Activated CD4-positive, alpha-beta T cell treated with anti-CD3 and anti-CD28 coated beads for 4 hours (primary cell): ENCODE data around the gene UBXN2A.

Experiments used
- DNase-seq, 2 donors: peaks; one replicate each; pipeline ENCODE4 v3.0.0-alpha.2; 2020

The UBXN2A gene

GRCh38 chr2:23939987-23940717 lies at the start of gene UBXN2A:
UBXN2A (plus strand) TSS chr2:23940463; CDS start chr2:23958315, 17,852 bp downstream.
- peak; percentile 67 to 69 for DNase-seq

- no peak for DNase-seq
These were observed 40.1 kb upstream of the UBXN2A start for GRCh38 chr2:23900133-23900532.

GRCh38 chr2:23900541-23901322 lies 39.5 kb upstream of the UBXN2A start:
- DNase-seq = peak in 1 of 2 donors; percentile 12

- no peak for DNase-seq
These were observed 38.1 kb upstream of the UBXN2A start for GRCh38 chr2:23901966-23902846.

- DNase-seq = no peak
These were observed 37.2 kb upstream of the UBXN2A start for GRCh38 chr2:23903034-23903433.

- DNase-seq = no peak
These were observed 36.0 kb upstream of the UBXN2A start for GRCh38 chr2:23904215-23904614.

GRCh38 chr2:23904692-23905091 lies 35.6 kb upstream of the UBXN2A start:
- DNase-seq = no peak

GRCh38 chr2:23905155-23905554 lies 35.1 kb upstream of the UBXN2A start:
- DNase-seq = no peak

- DNase-seq = no peak
These were observed 28.2 kb upstream of the UBXN2A start for GRCh38 chr2:23912054-23912453.

GRCh38 chr2:23915327-23915726 lies 24.9 kb upstream of the UBXN2A start:
- DNase-seq = no peak

GRCh38 chr2:23916727-23917405 lies 23.4 kb upstream of the UBXN2A start:
- DNase-seq = no peak

- DNase-seq = no peak
These were observed 21.3 kb upstream of the UBXN2A start for GRCh38 chr2:23918837-23919489.

- no peak for DNase-seq
These were observed 15.5 kb upstream of the UBXN2A start for GRCh38 chr2:23924589-23925359.

- DNase-seq = peak; percentile 55 to 56
These were observed 14.5 kb upstream of the UBXN2A start for GRCh38 chr2:23925702-23926289.

GRCh38 chr2:23926290-23926749 lies 13.9 kb upstream of the UBXN2A start:
- peak; percentile 14 to 32 for DNase-seq

GRCh38 chr2:23926750-23927571 lies 13.3 kb upstream of the UBXN2A start, which contains the start of gene ATAD2B:
ATAD2B (minus strand) TSS chr2:23927123; CDS start chr2:23926770, 353 bp downstream.
- peak; percentile 89 to 92 for DNase-seq

- DNase-seq = no peak
These were observed 6.0 kb upstream of the UBXN2A start for GRCh38 chr2:23934259-23934658.

- peak in 1 of 2 donors; percentile 36 for DNase-seq
These were observed 706 bp downstream of the UBXN2A start for GRCh38 chr2:23940718-23941620.
